ENCODE results near the gene LIN7B. TPM values are rescaled to one million over a fixed set of nuclear protein-coding genes. Genes with fewer than 3 reads are reported as not detected.

LIN7B gene
- total and polyA plus RNA-seq, 8 donors, result 4.0 to 118 (median 11.5) TPM; not detected in 1

- TF ChIP-seq EP300 (IDR thresholded peaks at IDR 0.05) (no peak), CTCF (IDR thresholded peaks at IDR 0.05) (no peak), POLR2A (IDR thresholded peaks at IDR 0.05) (peak in 2 of 4 donors; percentile 73 to 86), POLR2AphosphoS5 (IDR thresholded peaks at IDR 0.05) (peak; percentile 59 to 95 (median 94))
- DNase-seq, result peak; percentile 96 to 97
- peak within 1 kb of the TSS; percentile 66 to 86 (median 83) for H3K4me3 ChIP-seq
- no peaks in the 10 kb centered on the region for H3K9me3 ChIP-seq
- WGBS, 5 donors, result 1 to 2% (median 1%) methylated on average over 19 to 41 of the region's 41 CpGs
- peaks cover 0 to 11% (median 5%) of the 10 kb centered on the region in 4 donors for H3K36me3 ChIP-seq
- peaks cover 0 to 12% (median 0%) of the 10 kb centered on the region in 3 donors for H3K27me3 ChIP-seq
- peaks cover 6 to 45% (median 33%) of the 10 kb centered on the region in 4 donors for H3K4me1 ChIP-seq
- H3K27ac ChIP-seq, result peak within 1 kb of the TSS; percentile 86 to 97 (median 92)
- intact Hi-C loops (cut with DNase I; ENCODE audit: low total_unique reads), result loop anchor here (10.0 kb wide), 1 partner anchor 63 kb away; no protein-coding TSS in a partner anchor
Observed at GRCh38 chr19:49157445-49158224, 43.5 kb downstream of the LIN7B start, which contains the start of gene TRPM4. Gene TRPM4, plus strand, starts transcription at chr19:49157792. Its CDS starts 75 bp downstream, at chr19:49157867.

GRCh38 chr19:49160450-49161189, 46.5 kb downstream of the LIN7B start:
- Histone ChIP-seq H3K36me3 (peaks cover 0 to 11% (median 5%) of the 10 kb centered on the region in 4 donors), H3K27me3 (peaks cover 0 to 12% (median 0%) of the 10 kb centered on the region in 3 donors), H3K4me3 (no peak overlapping the region), H3K4me1 (peaks cover 20 to 68% (median 50%) of the 10 kb centered on the region in 4 donors), H3K27ac (no peak overlapping the region), H3K9me3 (no peaks in the 10 kb centered on the region)
- intact Hi-C loops (cut with DNase I; ENCODE audit: low total_unique reads), result no loop called here
- 83 to 91% (median 89%) methylated on average over 13 of the region's 13 CpGs for WGBS, 5 donors
- TF ChIP-seq CTCF (IDR thresholded peaks at IDR 0.05) (no peak), POLR2A (IDR thresholded peaks at IDR 0.05) (no peak), EP300 (IDR thresholded peaks at IDR 0.05) (no peak), POLR2AphosphoS5 (IDR thresholded peaks at IDR 0.05) (no peak)
- no peak for DNase-seq

GRCh38 chr19:49161987-49162386, 47.8 kb downstream of the LIN7B start:
- peak overlapping the region in 2 of 5 donors; percentile 35 to 39 for H3K27ac ChIP-seq
- WGBS, 5 donors, result 27 to 42% (median 36%) methylated on average over 4 of the region's 4 CpGs
- intact Hi-C loops (cut with DNase I; ENCODE audit: low total_unique reads), result no loop called here

More at GRCh38 chr19:49161987-49162386, 47.8 kb downstream of the LIN7B start:
- Histone ChIP-seq H3K4me3 (no peak overlapping the region), H3K4me1 (peaks cover 25 to 73% (median 56%) of the 10 kb centered on the region in 4 donors), H3K9me3 (no peaks in the 10 kb centered on the region), H3K36me3 (peaks cover 0 to 11% (median 5%) of the 10 kb centered on the region in 4 donors), H3K27me3 (peaks cover 0 to 12% (median 0%) of the 10 kb centered on the region in 3 donors)
- TF ChIP-seq POLR2A (IDR thresholded peaks at IDR 0.05), result no peak
- TF ChIP-seq POLR2AphosphoS5 (IDR thresholded peaks at IDR 0.05), result no peak
- no peak for TF ChIP-seq EP300 (IDR thresholded peaks at IDR 0.05)
- TF ChIP-seq CTCF (IDR thresholded peaks at IDR 0.05), result no peak
- no peak for DNase-seq

Measured in stomach (tissue), 9 donors.